Colonic mucosa (tissue), 4 donors: ENCODE results near the gene RASL11A. TPM values are rescaled to one million over a fixed set of nuclear protein-coding genes. Genes with fewer than 3 reads are reported as not detected.

ENCODE experiments used
- DNase-seq: peaks from one replicate; pipeline ENCODE4 v3.0.0-alpha.2; 2020
- H3K27ac ChIP-seq: fragments of 200-600 bp; one replicate; pipeline ENCODE4 v1.8.0; 2021
- H3K27me3 ChIP-seq: fragments of 200-600 bp; one replicate; pipeline ENCODE4 v1.8.0; 2021
- H3K36me3 ChIP-seq: fragments of 200-600 bp; one replicate; pipeline ENCODE4 v1.8.0; 2021
- H3K4me1 ChIP-seq: fragments of 200-600 bp; one replicate; pipeline ENCODE4 v1.8.0; 2021; ENCODE audit warnings: mild to moderate bottlenecking
- H3K4me3 ChIP-seq: fragments of 200-600 bp; one replicate; pipeline ENCODE4 v1.8.0; 2021
- H3K9ac ChIP-seq, 2 donors: one replicate each; pipeline ENCODE4 v1.7.0; 2013; ENCODE audit warnings: control low read depth in 2 of 2, low read depth in 2 of 2, low read length in 2 of 2
- H3K9me3 ChIP-seq: fragments of 200-600 bp; one replicate; pipeline ENCODE4 v1.8.0; 2021
- intact Hi-C: fragments of 100-400 bp; cut with DNase I; formaldehyde crosslinking; loops from one replicate; pipeline ENCODE4 v1.14.1; 2022
- total RNA-seq, 2 donors: library from RNA; stranded (reverse); fragmentation: NEBNext Ultra II Directional in 1 of 2; extraction: Animal tissue kit (Norgen Biotek cat#: 25700) in 1 of 2; gene quantifications; one replicate each; pipeline ENCODE4 v1.2.1, GENCODE V29; 2021
- TF ChIP-seq, protein P1 (sequence below): fragments of 200-600 bp; IDR thresholded peaks from one replicate; pipeline ENCODE4 v1.8.0; 2022; ENCODE audit warnings: antibody characterized with exemption, mild to moderate bottlenecking
- donor health status: healthy.
- donor health status: DM: no; HTN: no; CAD: no.
- donor health status: DM: no; HTN: no; CAD: no.

RASL11A gene
- total RNA-seq, 2 donors from 2014 or later, result 44.8 to 124 TPM

DNA sequence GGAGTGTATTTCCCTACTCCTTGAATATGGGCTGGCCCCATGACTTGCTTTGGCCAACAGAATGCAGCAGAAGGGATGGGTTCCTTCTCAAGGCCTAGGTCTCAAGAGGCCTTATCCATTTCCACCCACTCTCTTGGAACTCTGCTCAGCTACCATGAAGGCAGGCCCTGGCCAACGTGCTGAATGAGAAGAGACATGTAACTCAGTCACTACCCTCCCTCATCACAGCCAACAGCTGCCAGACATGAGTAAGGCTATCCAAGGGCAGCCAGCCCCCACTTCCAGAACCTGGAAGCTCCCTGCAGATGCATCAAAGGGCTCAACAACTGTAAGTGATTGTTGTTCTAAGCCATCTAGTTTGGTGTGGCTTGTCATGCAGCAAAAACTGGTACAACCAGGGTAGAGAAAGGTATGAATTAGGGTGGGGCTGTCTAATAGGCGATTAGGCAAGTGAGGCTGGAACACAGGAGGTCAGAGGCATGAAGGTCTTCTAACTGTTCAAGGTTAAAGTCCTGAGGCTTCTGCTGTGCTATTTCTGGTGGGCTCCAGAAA, 1.4 kb upstream of the RASL11A start:
- no peaks in the 10 kb centered on the region for H3K27me3 ChIP-seq
- no peak overlapping the region for H3K4me3 ChIP-seq
- peaks cover 7% of the 10 kb centered on the region for H3K4me1 ChIP-seq
- TF ChIP-seq, protein P1, sequence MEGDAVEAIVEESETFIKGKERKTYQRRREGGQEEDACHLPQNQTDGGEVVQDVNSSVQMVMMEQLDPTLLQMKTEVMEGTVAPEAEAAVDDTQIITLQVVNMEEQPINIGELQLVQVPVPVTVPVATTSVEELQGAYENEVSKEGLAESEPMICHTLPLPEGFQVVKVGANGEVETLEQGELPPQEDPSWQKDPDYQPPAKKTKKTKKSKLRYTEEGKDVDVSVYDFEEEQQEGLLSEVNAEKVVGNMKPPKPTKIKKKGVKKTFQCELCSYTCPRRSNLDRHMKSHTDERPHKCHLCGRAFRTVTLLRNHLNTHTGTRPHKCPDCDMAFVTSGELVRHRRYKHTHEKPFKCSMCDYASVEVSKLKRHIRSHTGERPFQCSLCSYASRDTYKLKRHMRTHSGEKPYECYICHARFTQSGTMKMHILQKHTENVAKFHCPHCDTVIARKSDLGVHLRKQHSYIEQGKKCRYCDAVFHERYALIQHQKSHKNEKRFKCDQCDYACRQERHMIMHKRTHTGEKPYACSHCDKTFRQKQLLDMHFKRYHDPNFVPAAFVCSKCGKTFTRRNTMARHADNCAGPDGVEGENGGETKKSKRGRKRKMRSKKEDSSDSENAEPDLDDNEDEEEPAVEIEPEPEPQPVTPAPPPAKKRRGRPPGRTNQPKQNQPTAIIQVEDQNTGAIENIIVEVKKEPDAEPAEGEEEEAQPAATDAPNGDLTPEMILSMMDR, result no peak
- H3K9me3 ChIP-seq, result no peaks in the 10 kb centered on the region
- intact Hi-C loops, result no loop called here
- H3K27ac ChIP-seq, result no peak overlapping the region
- H3K9ac ChIP-seq, result no peak overlapping the region
- DNase-seq, result no peak
- no peaks in the 10 kb centered on the region for H3K36me3 ChIP-seq

DNA sequence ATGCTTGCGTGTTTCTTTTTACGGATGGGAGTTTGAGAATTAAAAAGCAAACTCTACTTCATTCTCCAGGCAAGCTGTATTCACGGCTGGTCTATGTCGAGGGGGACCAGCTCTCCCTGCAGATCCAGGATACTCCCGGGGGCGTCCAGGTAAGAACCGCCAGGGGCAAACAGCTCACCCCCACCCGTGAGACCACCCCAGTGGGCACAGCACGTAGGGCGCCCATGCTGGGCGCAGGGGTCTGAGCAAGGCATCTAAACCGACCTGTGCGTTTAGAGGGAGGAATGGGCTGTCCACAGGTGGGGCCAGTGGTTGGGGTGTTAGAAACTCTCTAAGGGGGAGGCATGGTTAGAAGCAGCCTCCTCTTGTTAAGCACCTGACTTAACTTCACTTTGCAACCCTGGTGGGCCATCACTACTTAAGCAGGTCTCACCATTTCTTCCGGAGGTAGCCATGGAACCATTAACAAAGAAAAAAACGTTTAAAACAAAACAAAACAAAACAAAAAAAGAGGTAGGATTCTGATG, 1.0 kb downstream of the RASL11A start:
- H3K27ac ChIP-seq, result peak overlapping the region; percentile 97
- TF ChIP-seq, protein P1, result no peak
- no peak for DNase-seq
- H3K4me3 ChIP-seq, result peak overlapping the region; percentile 87
- intact Hi-C loops, result loop anchor here (10.0 kb wide), 1 partner anchor 277 kb away; no protein-coding TSS in a partner anchor
- peak overlapping the region; percentile 91 to 95 for H3K9ac ChIP-seq
- no peaks in the 10 kb centered on the region for H3K9me3 ChIP-seq
- H3K36me3 ChIP-seq, result no peaks in the 10 kb centered on the region
- no peaks in the 10 kb centered on the region for H3K27me3 ChIP-seq
- H3K4me1 ChIP-seq, result peaks cover 7% of the 10 kb centered on the region

DNA sequence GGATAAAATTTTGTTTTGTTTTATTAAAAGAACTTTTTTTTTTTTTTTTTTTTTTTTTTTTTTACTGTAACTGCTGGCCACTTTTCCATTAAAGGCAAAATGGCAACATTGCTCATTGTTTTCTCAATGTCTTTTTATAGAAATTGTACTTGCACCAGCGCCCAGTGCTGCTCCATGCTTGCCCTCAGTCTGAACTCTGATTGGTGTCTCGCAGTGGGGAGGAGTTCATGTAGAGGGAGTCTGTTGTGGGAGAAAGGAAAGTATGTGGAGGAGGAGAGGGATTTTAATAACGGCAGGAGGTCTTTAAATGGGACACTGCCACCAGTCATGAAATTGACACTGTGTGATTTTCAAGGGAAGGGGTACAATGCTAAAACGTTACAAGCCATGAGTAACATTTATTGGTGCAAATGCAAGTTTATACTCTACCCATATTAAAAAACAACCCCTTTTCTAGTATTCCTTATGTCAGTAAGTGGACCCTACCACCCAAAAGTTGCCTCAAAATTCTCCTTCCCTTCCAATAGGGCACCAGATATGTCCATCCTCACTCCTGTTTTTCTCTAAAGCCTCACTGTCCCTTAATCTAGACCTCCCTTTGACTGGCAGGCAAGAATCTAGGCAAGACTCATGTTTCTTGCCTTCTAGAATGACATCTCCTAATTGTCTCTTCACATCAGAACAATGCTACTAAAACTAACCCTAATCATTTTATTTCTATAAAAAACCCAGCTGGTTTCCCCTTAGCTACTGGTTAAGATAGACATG, 3.2 kb downstream of the RASL11A start:
- Histone ChIP-seq H3K36me3 (no peaks in the 10 kb centered on the region), H3K9ac (no peak overlapping the region), H3K27me3 (no peaks in the 10 kb centered on the region), H3K9me3 (no peaks in the 10 kb centered on the region), H3K27ac (no peak overlapping the region), H3K4me1 (peaks cover 7% of the 10 kb centered on the region), H3K4me3 (no peak overlapping the region)
- no peak for DNase-seq
- TF ChIP-seq, protein P1, result no peak
- intact Hi-C loops, result loop anchor here (10.0 kb wide), 1 partner anchor 279 kb away; no protein-coding TSS in a partner anchor

GRCh38 chr13:27274631-27275030, 4.0 kb downstream of the RASL11A start:
- H3K4me3 ChIP-seq, result no peak overlapping the region
- H3K27ac ChIP-seq, result no peak overlapping the region
- TF ChIP-seq, protein P1, result no peak
- H3K36me3 ChIP-seq, result no peaks in the 10 kb centered on the region
- no peaks in the 10 kb centered on the region for H3K27me3 ChIP-seq
- intact Hi-C loops, result loop anchor here (10.0 kb wide), 1 partner anchor 280 kb away; no protein-coding TSS in a partner anchor
- H3K9me3 ChIP-seq, result no peaks in the 10 kb centered on the region
- H3K4me1 ChIP-seq, result peaks cover 7% of the 10 kb centered on the region
- H3K9ac ChIP-seq, result no peak overlapping the region
- no peak for DNase-seq

DNA sequence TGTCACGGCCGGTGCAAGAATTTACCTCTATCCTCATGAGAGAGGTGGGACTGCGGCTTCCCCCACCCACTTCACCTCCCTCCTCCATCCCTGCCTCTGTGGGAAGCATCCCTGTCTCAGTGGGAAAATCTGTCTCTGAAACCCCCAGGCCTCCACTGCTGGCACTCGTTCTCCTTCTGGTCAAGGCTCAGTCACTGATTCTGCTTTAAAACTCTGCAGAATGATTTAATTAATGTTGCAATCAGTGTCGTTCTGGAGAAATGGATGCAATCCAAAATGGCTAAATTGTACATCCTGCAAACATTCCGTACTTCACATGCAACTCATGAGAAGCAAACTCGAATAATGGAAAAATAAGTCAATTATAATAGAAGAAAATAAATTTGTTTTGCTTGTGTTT, 5.6 kb downstream of the RASL11A start:
- peaks cover 7% of the 10 kb centered on the region for H3K4me1 ChIP-seq
- no peak for DNase-seq
- no peak overlapping the region for H3K4me3 ChIP-seq
- intact Hi-C loops, result loop anchor here (10.0 kb wide), 1 partner anchor 281 kb away; no protein-coding TSS in a partner anchor
- no peak overlapping the region for H3K9ac ChIP-seq
- H3K9me3 ChIP-seq, result no peaks in the 10 kb centered on the region
- no peak overlapping the region for H3K27ac ChIP-seq
- no peaks in the 10 kb centered on the region for H3K27me3 ChIP-seq
- no peaks in the 10 kb centered on the region for H3K36me3 ChIP-seq
- TF ChIP-seq, protein P1, result no peak
